ENCODE data around the gene H6PD.

- TF ChIP-seq GATA2 (IDR thresholded peaks at IDR 0.05; ENCODE audit: low read depth, low read length) = no peak
- TF ChIP-seq GATA3 (IDR thresholded peaks at IDR 0.05; ENCODE audit: low read depth, low read length) = no peak
Observed at GRCh38 chr1:9194024-9194423, 40.5 kb upstream of the H6PD start.
